NCI-H345 (cell line): ENCODE measurements around the gene MRPL4.
A peak's percentile ranks its signal among the peaks of the same experiment; 100 is the strongest.
"Not testable (repeated sequence)": the region's sequence is repeated elsewhere in the genome, so short reads cannot be mapped to it uniquely, and the experiment has no call there.

ENCODE experiments used
- DNase-seq: peaks from one replicate; lab custom pipeline; 2025; lab: John Stamatoyannopoulos, UW

The MRPL4 gene

GRCh38 chr19:10262771-10263170 lies 10.8 kb downstream of the MRPL4 start:
- no peak for DNase-seq

DNA sequence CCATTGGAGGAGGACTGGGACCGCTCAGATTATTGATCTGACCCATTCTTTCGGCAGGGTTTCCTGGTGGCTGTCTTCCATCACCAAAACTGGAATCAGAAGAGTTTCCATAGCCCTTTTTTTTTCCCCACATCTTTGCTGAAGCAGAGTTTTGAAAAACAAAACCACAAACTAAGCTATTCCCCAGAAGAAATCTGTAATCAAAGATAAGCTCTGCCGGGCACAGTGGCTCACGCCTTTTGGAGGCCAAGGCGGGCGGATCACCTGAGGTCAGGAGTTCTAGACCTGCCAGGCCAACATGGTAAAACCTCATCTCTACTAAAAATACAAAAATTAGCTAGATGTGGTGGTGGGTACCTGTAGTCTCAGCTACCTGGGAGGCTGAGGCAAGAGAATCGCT lies 14.7 kb downstream of the MRPL4 start:
- no peak for DNase-seq

GRCh38 chr19:10268071-10268470 lies 16.1 kb downstream of the MRPL4 start:
- DNase-seq = no peak

DNA sequence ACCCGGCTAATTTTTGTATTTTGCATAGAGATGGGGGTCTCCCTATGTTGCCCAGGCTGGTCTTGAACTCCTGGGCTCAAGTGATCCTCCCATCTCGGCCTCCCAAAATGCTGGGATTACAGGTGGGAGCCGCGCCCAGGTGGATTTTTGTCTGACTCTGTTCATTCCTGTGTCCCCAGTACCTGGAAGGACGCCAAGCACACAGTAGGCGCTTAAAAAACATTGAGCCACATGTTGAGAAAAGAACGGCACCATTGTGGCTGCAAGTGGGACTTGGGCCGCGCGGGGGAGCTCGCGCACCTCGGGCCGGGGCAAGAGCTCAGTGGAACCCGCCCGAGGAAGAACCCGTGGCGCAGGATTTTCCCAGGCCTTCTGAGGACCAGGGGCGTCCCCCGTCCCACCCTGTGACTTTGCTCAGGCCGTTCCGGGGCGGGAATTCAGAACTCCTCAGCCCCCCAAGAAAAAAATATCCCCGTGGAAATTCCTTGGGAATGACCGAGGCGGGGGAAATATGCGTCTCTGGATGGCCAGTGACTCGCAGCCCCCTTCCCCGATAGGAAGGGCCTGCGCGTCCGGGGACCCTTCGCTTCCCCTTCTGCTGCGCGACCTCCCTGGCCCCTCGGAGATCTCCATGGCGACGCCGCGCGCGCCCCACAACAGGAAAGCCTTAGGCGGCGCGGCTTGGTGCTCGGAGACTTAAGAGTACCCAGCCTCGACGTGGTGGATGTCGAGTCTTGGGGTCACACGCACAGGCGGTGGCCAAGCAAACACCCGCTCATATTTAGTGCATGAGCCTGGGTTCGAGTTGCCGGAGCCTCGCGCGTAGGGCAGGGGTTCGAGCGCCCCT lies 17.5 kb downstream of the MRPL4 start:
- DNase-seq = peak; percentile 82

- DNase-seq = no peak
Measured at GRCh38 chr19:10270180-10270615, 18.2 kb downstream of the MRPL4 start.

DNA sequence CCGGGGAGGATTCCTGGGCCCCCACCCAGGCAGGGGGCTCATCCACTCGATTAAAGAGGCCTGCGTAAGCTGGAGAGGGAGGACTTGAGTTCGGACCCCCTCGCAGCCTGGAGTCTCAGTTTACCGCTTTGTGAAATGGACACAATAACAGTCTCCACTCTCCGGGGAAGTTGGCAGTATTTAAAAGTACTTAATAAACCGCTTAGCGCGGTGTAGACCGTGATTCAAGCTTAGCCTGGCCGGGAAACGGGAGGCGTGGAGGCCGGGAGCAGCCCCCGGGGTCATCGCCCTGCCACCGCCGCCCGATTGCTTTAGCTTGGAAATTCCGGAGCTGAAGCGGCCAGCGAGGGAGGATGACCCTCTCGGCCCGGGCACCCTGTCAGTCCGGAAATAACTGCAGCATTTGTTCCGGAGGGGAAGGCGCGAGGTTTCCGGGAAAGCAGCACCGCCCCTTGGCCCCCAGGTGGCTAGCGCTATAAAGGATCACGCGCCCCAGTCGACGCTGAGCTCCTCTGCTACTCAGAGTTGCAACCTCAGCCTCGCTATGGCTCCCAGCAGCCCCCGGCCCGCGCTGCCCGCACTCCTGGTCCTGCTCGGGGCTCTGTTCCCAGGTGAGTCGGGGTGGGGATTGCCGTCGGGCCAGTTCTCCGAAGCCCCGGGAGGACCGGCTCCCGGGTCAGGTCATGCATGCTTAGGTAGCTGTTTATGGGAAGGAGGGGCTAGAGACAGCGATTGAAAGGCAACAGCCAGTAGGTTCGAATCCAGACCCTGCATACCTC lies 18.8 kb downstream of the MRPL4 start, which contains the start of gene ICAM1:
Gene ICAM1 (plus strand): TSS at position 505 of the 779 bp plus-strand sequence. CDS start 40 bp downstream, at position 545.
- DNase-seq = peak; percentile 12

DNA sequence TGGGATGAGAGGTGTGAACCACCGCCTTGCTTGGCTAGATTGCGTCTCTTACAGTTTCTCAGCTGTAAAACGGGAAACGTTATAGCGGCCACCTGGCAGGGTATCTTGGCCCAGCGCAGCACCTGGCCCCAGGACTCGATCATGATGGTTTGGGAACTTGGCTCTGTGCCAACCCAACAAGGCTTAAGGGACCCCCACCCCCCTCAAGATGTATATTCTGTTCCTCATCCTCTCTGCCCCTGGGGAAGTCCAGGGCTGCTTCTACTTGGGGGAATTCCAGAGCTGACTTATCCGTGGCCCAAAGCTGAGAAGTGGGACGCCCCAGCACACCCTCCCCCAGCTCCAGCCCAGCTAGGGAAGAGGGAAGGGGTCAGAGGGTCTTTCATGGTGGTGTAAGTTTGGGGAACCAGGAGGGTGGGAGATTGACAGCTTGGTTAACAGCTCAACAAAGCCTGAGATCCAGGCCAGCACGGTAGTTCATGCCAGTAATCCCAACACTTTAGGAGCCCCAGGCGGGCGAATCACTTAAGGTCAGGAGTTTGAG lies 19.6 kb downstream of the MRPL4 start:
- no peak for DNase-seq

DNA sequence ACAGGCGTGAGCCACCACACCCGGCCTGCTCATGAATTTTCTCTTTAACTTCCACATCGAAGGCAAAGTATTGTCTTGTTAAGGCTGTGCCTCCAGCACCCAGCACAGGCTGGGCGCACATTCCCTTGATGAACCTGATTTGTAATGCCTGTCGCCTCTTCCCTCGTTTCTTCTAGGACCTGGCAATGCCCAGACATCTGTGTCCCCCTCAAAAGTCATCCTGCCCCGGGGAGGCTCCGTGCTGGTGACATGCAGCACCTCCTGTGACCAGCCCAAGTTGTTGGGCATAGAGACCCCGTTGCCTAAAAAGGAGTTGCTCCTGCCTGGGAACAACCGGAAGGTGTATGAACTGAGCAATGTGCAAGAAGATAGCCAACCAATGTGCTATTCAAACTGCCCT lies 22.6 kb downstream of the MRPL4 start:
- DNase-seq = no peak

GRCh38 chr19:10277795-10278589 lies 26.0 kb downstream of the MRPL4 start:
- DNase-seq = no peak

DNA sequence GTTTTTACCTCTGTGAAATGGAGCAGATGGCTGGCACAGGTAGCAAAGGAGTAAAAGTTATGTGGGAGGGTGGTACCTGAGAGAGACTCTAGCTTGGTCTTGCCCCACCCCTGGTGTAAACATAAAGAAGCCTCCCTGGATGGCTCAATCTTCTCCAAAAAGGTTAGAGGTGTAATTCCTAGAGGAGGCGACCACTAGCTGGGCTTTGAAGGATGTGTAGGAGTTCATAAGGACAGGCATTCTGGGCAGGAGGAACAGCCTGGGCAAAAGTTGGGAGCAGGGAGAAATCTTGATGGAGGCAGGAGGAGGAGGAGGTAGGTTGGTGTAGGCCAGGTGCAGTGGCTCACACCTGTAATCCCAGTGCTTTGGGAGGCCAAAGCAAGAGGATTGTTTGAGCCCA lies 26.9 kb downstream of the MRPL4 start:
- DNase-seq = no peak

DNA sequence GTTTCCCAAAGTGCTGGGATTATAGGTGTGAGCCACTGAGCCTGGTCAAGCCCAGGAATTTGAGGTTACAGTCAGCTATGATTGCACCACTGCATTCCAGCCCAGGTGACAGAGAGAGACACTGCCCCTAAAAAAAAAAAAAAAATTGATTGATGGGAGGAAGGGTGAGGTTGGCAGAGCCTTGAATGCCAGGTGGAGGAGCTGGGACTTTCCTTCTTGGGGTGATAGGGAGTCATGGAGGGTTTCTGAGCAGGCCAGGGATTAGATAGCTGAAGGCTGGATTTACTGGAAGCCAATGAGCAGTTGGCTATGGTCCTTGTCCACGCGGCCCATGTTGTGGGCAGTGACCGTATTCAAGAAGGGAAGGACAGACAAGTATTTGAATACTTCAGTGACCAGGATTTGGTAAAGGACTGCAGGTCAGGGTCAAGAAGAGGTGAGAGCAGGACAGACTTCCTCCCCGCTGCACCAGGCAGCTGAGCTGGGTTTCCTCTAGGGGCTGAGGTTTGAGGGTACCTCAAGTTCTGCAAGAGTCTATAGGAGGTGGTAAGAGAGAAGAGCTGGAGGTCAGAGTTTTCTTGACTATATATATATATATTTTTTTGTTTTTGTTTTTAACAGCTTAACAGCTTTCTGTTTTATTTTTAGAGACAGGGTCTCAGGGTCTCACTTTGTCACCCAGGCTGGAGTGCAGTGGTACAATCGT lies 27.9 kb downstream of the MRPL4 start:
- no peak for DNase-seq

DNA sequence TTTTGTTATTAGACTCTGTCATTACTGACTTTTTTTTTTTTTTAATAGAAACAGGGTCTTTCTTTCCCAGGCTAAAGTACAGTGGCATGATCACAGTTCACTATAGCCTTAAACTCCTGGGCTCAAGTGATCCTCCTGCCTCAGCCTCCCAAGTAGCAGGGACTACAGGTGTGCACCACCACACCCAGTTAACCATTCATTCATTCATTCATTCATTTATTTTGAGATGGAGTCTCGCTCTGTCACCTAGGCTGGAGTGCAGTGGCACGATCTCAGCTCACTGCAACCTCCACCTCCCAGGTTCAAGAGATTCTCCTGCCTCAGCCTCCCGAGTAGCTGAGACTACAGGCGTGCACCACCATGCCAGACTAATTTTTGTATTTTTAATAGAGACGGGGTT lies 30.0 kb downstream of the MRPL4 start:
- DNase-seq = not testable (repeated sequence)

GRCh38 chr19:10283301-10284064 lies 31.5 kb downstream of the MRPL4 start:
- no peak for DNase-seq

DNA sequence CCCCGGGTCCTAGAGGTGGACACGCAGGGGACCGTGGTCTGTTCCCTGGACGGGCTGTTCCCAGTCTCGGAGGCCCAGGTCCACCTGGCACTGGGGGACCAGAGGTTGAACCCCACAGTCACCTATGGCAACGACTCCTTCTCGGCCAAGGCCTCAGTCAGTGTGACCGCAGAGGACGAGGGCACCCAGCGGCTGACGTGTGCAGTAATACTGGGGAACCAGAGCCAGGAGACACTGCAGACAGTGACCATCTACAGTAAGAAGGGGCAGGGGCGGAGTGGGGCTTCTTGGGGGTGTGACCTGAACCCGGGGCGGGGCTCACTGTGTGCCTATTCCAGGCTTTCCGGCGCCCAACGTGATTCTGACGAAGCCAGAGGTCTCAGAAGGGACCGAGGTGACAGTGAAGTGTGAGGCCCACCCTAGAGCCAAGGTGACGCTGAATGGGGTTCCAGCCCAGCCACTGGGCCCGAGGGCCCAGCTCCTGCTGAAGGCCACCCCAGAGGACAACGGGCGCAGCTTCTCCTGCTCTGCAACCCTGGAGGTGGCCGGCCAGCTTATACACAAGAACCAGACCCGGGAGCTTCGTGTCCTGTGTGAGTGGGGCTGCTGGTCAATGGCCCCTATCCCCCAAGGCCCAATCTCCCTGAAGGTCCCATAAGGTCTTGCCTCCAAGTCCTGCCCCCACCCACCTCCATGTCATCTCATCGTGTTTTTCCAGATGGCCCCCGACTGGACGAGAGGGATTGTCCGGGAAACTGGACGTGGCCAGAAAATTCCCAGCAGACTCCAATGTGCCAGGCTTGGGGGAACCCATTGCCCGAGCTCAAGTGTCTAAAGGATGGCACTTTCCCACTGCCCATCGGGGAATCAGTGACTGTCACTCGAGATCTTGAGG lies 32.3 kb downstream of the MRPL4 start:
- no peak for DNase-seq

DNA sequence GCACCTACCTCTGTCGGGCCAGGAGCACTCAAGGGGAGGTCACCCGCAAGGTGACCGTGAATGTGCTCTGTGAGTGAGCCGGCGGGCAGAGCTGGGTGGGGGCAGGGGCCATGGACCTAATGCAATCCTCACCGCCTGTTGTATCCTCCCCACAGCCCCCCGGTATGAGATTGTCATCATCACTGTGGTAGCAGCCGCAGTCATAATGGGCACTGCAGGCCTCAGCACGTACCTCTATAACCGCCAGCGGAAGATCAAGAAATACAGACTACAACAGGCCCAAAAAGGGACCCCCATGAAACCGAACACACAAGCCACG lies 32.9 kb downstream of the MRPL4 start:
- no peak for DNase-seq

- no peak for DNase-seq
Measured at GRCh38 chr19:10285393-10285792, 33.4 kb downstream of the MRPL4 start.

- no peak for DNase-seq
Measured at GRCh38 chr19:10286803-10287737, 35.1 kb downstream of the MRPL4 start, which contains the start of gene ICAM4. Gene ICAM4, plus strand, starts transcription at chr19:10286955. Its CDS starts 58 bp downstream, at chr19:10287013.

- peak; percentile 7 for DNase-seq
Measured at GRCh38 chr19:10288662-10289166, 36.7 kb downstream of the MRPL4 start.
